H9 (cell line): ENCODE data around the gene CHAF1A. TPM values are rescaled to one million over a fixed set of nuclear protein-coding genes. Genes with fewer than 3 reads are reported as not detected.

ENCODE experiments used
- DNase-seq: peaks from one replicate; pipeline ENCODE4 v3.0.0-alpha.2; 2017
- H2AFZ ChIP-seq: one replicate; pipeline ENCODE4 v1.6.1; 2013; ENCODE audit warnings: mild to moderate bottlenecking, low read length, control low read depth, moderate library complexity
- H2AK5ac ChIP-seq: 2 replicates; pipeline ENCODE4 v1.6.1; 2013; ENCODE audit warnings: low read length, control low read depth, mixed read lengths; ENCODE audit not compliant: insufficient read length
- H2BK120ac ChIP-seq: one replicate; pipeline ENCODE4 v1.6.1; 2013; ENCODE audit warnings: low read depth, mild to moderate bottlenecking, low read length, control low read depth, inconsistent platforms; ENCODE audit not compliant: poor library complexity, severe bottlenecking
- H2BK12ac ChIP-seq: 2 replicates; pipeline ENCODE4 v1.6.1; 2013; ENCODE audit warnings: low read length, control low read depth, mixed read lengths, low read depth; ENCODE audit not compliant: insufficient read length
- H2BK15ac ChIP-seq: 2 replicates; pipeline ENCODE4 v1.6.1; 2013; ENCODE audit warnings: low read depth, low read length, control low read depth
- H2BK20ac ChIP-seq: one replicate; pipeline ENCODE4 v1.6.1; 2013; ENCODE audit warnings: low read depth, mild to moderate bottlenecking, low read length, control low read depth, inconsistent platforms; ENCODE audit not compliant: poor library complexity, severe bottlenecking
- H2BK5ac ChIP-seq: 2 replicates; pipeline ENCODE4 v1.6.1; 2013; ENCODE audit warnings: low read length, control low read depth, mixed read lengths; ENCODE audit not compliant: insufficient read length
- H3K14ac ChIP-seq: 2 replicates; pipeline ENCODE4 v1.6.1; 2013; ENCODE audit warnings: low read length, control low read depth; ENCODE audit not compliant: insufficient read depth
- H3K18ac ChIP-seq: 2 replicates; pipeline ENCODE4 v1.6.1; 2013; ENCODE audit warnings: low read depth, mild to moderate bottlenecking, mixed read lengths, low read length, control low read depth; ENCODE audit not compliant: insufficient read length
- H3K23ac ChIP-seq: 2 replicates; pipeline ENCODE4 v1.6.1; 2013; ENCODE audit warnings: low read length, control low read depth, mixed read lengths, low read depth; ENCODE audit not compliant: insufficient read length
- H3K23me2 ChIP-seq: 2 replicates; pipeline ENCODE4 v1.6.1; 2013; ENCODE audit warnings: low read depth, mild to moderate bottlenecking, mixed read lengths, low read length, control low read depth; ENCODE audit not compliant: insufficient read length, poor library complexity, severe bottlenecking
- H3K27ac ChIP-seq: 2 replicates; pipeline ENCODE4 v1.5.1; 2013; ENCODE audit warnings: low read length, control low read depth, mixed read lengths, low read depth; ENCODE audit not compliant: insufficient read length
- H3K27me3 ChIP-seq: 2 replicates; pipeline ENCODE4 v1.6.1; 2013; ENCODE audit warnings: low read length, control low read depth, inconsistent platforms; ENCODE audit not compliant: insufficient read depth
- H3K4ac ChIP-seq: 2 replicates; pipeline ENCODE4 v1.6.1; 2013; ENCODE audit warnings: low read depth, mild to moderate bottlenecking, control low read depth, inconsistent platforms, low read length, moderate library complexity
- H3K4me1 ChIP-seq: 2 replicates; pipeline ENCODE4 v1.6.1; 2013; ENCODE audit warnings: low read length, control low read depth, inconsistent platforms; ENCODE audit not compliant: insufficient read depth
- H3K4me2 ChIP-seq: 2 replicates; pipeline ENCODE4 v1.6.1; 2013; ENCODE audit warnings: low read length, control low read depth, mixed read lengths; ENCODE audit not compliant: insufficient read length, insufficient read depth
- H3K56ac ChIP-seq: 2 replicates; pipeline ENCODE4 v1.6.1; 2013; ENCODE audit warnings: low read depth, mild to moderate bottlenecking, mixed read lengths, low read length, control low read depth; ENCODE audit not compliant: insufficient read length
- H3K79me1 ChIP-seq: 2 replicates; pipeline ENCODE4 v1.6.1; 2013; ENCODE audit warnings: low read depth, mild to moderate bottlenecking, moderate library complexity, low read length, control low read depth, inconsistent platforms; ENCODE audit not compliant: insufficient read depth, poor library complexity, severe bottlenecking
- H3K79me2 ChIP-seq: 2 replicates; pipeline ENCODE4 v1.6.1; 2013; ENCODE audit warnings: low read length, control low read depth, inconsistent platforms; ENCODE audit not compliant: insufficient read depth
- H3K9ac ChIP-seq: 2 replicates; pipeline ENCODE4 v1.6.1; 2013; ENCODE audit warnings: low read length, control low read depth, mixed read lengths; ENCODE audit not compliant: insufficient read length; ENCODE audit errors: extremely low read depth
- H3K9me3 ChIP-seq: one replicate; pipeline ENCODE4 v1.6.1; 2013; ENCODE audit warnings: low read depth, low read length, inconsistent platforms; ENCODE audit not compliant: control insufficient read depth
- H3T11ph ChIP-seq: one replicate; pipeline ENCODE4 v1.6.1; 2013; ENCODE audit warnings: mild to moderate bottlenecking, low read length, control low read depth, inconsistent platforms
- H4K20me1 ChIP-seq: one replicate; pipeline ENCODE4 v1.6.1; 2013; ENCODE audit not compliant: control insufficient read depth, insufficient read length, insufficient read depth
- H4K5ac ChIP-seq: 2 replicates; pipeline ENCODE4 v1.6.1; 2013; ENCODE audit warnings: low read depth, mild to moderate bottlenecking, mixed read lengths, low read length, control low read depth; ENCODE audit not compliant: insufficient read length
- H4K8ac ChIP-seq: replicated peaks from 2 replicates; pipeline ENCODE4 v1.6.1; 2013; ENCODE audit warnings: low read length, control low read depth, mixed read lengths, low read depth; ENCODE audit not compliant: insufficient read length
- H4K91ac ChIP-seq: 2 replicates; pipeline ENCODE4 v1.6.1; 2013; ENCODE audit warnings: low read depth, mild to moderate bottlenecking, moderate library complexity, mixed read lengths, low read length, control low read depth; ENCODE audit not compliant: insufficient read length
- H3K27ac Mint-ChIP-seq, 3 experiments: 2 replicates in 2 of 3; 3 replicates in 1 of 3; pipeline ENCODE4 v1.8.0; 2020 to 2021; ENCODE audit warnings: mixed read lengths in 3 of 3, mild to moderate bottlenecking in 1 of 3, moderate library complexity in 1 of 3
- H3K27me3 Mint-ChIP-seq: 2 replicates; pipeline ENCODE4 v1.8.0; 2021; ENCODE audit warnings: low read depth, mild to moderate bottlenecking, moderate library complexity, mixed read lengths
- H3K36me3 Mint-ChIP-seq, 3 experiments: 2 replicates in 2 of 3; 3 replicates in 1 of 3; pipeline ENCODE4 v1.8.0; 2020 to 2021; ENCODE audit warnings: low read depth in 3 of 3, mixed read lengths in 3 of 3; ENCODE audit not compliant: insufficient read depth in 1 of 3
- H3K4me1 Mint-ChIP-seq, 2 experiments: 2 replicates each; pipeline ENCODE4 v1.8.0; 2020; ENCODE audit warnings: mixed read lengths in 2 of 2
- H3K4me3 Mint-ChIP-seq, 2 experiments: 2 replicates in 1 of 2; 3 replicates in 1 of 2; pipeline ENCODE4 v1.8.0; 2020 to 2021; ENCODE audit warnings: mild to moderate bottlenecking in 2 of 2, mixed read lengths in 2 of 2, moderate library complexity in 1 of 2
- H3K9me3 Mint-ChIP-seq, 2 experiments: 2 replicates in 1 of 2; 3 replicates in 1 of 2; pipeline ENCODE4 v1.8.0; 2020; ENCODE audit warnings: mild to moderate bottlenecking in 2 of 2, mixed read lengths in 2 of 2, moderate library complexity in 1 of 2
- WGBS: extraction: QIAGEN DNeasy Blood & Tissue Kit; methylation state at CpG from one replicate; pipeline ENCODE4 v1.1.7; 2013; ENCODE audit warnings: missing lambda C conversion rate, low lambda C conversion rate, mixed read lengths; ENCODE audit not compliant: insufficient read length; ENCODE audit errors: extremely low coverage; 5-methylcytosine and 5-hydroxymethylcytosine counted together
- total RNA-seq: library from RNA; stranded (reverse); gene quantifications from 2 replicates; pipeline ENCODE4 v1.2.1, GENCODE V29; 2021
- TF ChIP-seq, protein P1 (sequence below): fragments of 200-600 bp; sonication (generic); conservative IDR thresholded peaks from 3 replicates; pipeline ENCODE4 v1.8.0; 2021; ENCODE audit warnings: antibody characterized with exemption, mild to moderate bottlenecking

CHAF1A gene
- total RNA-seq, 1 experiment from 2014 or later = 143 TPM

GRCh38 chr19:4354282-4354681 lies 48.2 kb upstream of the CHAF1A start:
- WGBS = no CpG with 5 or more reads among the region's 12 CpGs

More at GRCh38 chr19:4354282-4354681, 48.2 kb upstream of the CHAF1A start:
- Histone ChIP-seq H3K18ac (no peak overlapping the region), H2AFZ (no peak overlapping the region), H3K56ac (no peak overlapping the region), H2AK5ac (no peak overlapping the region), H3K79me2 (no peaks in the 10 kb centered on the region), H3K14ac (no peak overlapping the region), H4K8ac (no peak overlapping the region), H2BK120ac (no peak overlapping the region), H3K27ac (no peak overlapping the region), H3K23me2 (no peaks in the 10 kb centered on the region), H2BK12ac (no peak overlapping the region), H4K20me1 (no peaks in the 10 kb centered on the region), H4K5ac (no peak overlapping the region), H3K9ac (no peak overlapping the region), H3K9me3 (no peaks in the 10 kb centered on the region), H3K4ac (no peak overlapping the region), H3K79me1 (no peaks in the 10 kb centered on the region), H3K4me2 (no peak overlapping the region), H4K91ac (no peak overlapping the region), H2BK20ac (no peak overlapping the region), H3T11ph (no peak overlapping the region), H2BK5ac (no peak overlapping the region), H3K4me1 (no peaks in the 10 kb centered on the region), H3K23ac (no peak overlapping the region), H2BK15ac (no peak overlapping the region), H3K27me3 (no peaks in the 10 kb centered on the region)
- Mint-ChIP-seq H3K4me3 (no peak overlapping the region), H3K9me3 (no peaks in the 10 kb centered on the region; a peak in 1 of 5 replicates), H3K27me3 (peaks cover 2% of the 10 kb centered on the region; the same call in 1 of the 2 replicates), H3K36me3 (peaks cover 5 to 45% (median 33%) of the 10 kb centered on the region in 3 experiments; a peak in 6 of 7 replicates), H3K27ac (no peak overlapping the region), H3K4me1 (peaks cover 0 to 2% of the 10 kb centered on the region in 2 experiments; a peak in 1 of 4 replicates)
- TF ChIP-seq, protein P1, sequence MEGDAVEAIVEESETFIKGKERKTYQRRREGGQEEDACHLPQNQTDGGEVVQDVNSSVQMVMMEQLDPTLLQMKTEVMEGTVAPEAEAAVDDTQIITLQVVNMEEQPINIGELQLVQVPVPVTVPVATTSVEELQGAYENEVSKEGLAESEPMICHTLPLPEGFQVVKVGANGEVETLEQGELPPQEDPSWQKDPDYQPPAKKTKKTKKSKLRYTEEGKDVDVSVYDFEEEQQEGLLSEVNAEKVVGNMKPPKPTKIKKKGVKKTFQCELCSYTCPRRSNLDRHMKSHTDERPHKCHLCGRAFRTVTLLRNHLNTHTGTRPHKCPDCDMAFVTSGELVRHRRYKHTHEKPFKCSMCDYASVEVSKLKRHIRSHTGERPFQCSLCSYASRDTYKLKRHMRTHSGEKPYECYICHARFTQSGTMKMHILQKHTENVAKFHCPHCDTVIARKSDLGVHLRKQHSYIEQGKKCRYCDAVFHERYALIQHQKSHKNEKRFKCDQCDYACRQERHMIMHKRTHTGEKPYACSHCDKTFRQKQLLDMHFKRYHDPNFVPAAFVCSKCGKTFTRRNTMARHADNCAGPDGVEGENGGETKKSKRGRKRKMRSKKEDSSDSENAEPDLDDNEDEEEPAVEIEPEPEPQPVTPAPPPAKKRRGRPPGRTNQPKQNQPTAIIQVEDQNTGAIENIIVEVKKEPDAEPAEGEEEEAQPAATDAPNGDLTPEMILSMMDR = no peak
- DNase-seq = no peak
